Bronchial epithelial cell (primary cell): ENCODE results near the gene ZNF654. TPM values are rescaled to one million over a fixed set of nuclear protein-coding genes. Genes with fewer than 3 reads are reported as not detected.

Experiments used
- DNase-seq: peaks from one replicate; pipeline ENCODE4 v3.0.0-alpha.2; 2010; ENCODE audit warnings: low read depth
- FAIRE-seq: peaks from 2 replicates; lab custom pipeline; 2011; peaks lifted over from hg19 to GRCh38; lab: Jason Lieb, UNC
- H3K27me3 ChIP-seq: 2 replicates; pipeline ENCODE4 v1.5.1; 2011; ENCODE audit warnings: low read length; ENCODE audit not compliant: control insufficient read depth, insufficient read depth
- H3K36me3 ChIP-seq: 2 replicates; pipeline ENCODE4 v1.5.1; 2011; ENCODE audit warnings: low read length; ENCODE audit not compliant: control insufficient read depth, insufficient read depth
- H3K4me3 ChIP-seq: 2 replicates; pipeline ENCODE4 v1.5.1; 2011; ENCODE audit warnings: mild to moderate bottlenecking, low read depth, low read length, control low read depth
- total RNA-seq: library from RNA; depleted of rRNA; stranded (reverse); fragments of >200 nt; gene quantifications from 2 replicates; pipeline ENCODE4 v1.2.1, GENCODE V29; 2014
- TF ChIP-seq, protein P1 (sequence below): IDR thresholded peaks from 2 replicates; pipeline ENCODE4 v1.5.1; 2011; ENCODE audit warnings: mild to moderate bottlenecking, moderate library complexity, low read length, control low read depth, inconsistent platforms; ENCODE audit not compliant: insufficient read depth, severe bottlenecking

ZNF654 gene
- total RNA-seq, 1 donor from 2014 or later, result 13.2 TPM

DNA sequence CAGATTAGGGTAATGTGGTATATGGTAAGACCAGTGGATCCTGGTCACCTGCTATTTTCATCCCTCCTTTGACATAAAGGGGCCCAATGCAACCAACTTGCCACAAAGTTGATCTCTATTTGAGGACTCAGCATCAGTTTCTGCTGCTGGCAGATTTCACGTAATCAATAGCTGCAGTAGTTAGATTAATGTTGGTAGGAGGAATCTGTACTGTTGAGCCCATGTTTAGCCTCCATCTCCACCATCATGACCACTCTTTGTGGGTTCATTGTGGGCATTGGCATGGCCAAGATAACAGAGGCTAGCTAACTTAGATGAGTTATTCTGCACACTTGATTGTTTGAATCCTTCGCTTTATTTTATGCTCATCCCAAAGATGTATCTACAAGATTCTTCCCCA lies 30.2 kb upstream of the ZNF654 start:
- FAIRE-seq (peak; percentile 7), DNase-seq (no peak)
- no peaks in the 10 kb centered on the region for H3K27me3 ChIP-seq
- TF ChIP-seq, protein P1, sequence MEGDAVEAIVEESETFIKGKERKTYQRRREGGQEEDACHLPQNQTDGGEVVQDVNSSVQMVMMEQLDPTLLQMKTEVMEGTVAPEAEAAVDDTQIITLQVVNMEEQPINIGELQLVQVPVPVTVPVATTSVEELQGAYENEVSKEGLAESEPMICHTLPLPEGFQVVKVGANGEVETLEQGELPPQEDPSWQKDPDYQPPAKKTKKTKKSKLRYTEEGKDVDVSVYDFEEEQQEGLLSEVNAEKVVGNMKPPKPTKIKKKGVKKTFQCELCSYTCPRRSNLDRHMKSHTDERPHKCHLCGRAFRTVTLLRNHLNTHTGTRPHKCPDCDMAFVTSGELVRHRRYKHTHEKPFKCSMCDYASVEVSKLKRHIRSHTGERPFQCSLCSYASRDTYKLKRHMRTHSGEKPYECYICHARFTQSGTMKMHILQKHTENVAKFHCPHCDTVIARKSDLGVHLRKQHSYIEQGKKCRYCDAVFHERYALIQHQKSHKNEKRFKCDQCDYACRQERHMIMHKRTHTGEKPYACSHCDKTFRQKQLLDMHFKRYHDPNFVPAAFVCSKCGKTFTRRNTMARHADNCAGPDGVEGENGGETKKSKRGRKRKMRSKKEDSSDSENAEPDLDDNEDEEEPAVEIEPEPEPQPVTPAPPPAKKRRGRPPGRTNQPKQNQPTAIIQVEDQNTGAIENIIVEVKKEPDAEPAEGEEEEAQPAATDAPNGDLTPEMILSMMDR, result no peak
- no peak overlapping the region for H3K4me3 ChIP-seq
- no peaks in the 10 kb centered on the region for H3K36me3 ChIP-seq

DNA sequence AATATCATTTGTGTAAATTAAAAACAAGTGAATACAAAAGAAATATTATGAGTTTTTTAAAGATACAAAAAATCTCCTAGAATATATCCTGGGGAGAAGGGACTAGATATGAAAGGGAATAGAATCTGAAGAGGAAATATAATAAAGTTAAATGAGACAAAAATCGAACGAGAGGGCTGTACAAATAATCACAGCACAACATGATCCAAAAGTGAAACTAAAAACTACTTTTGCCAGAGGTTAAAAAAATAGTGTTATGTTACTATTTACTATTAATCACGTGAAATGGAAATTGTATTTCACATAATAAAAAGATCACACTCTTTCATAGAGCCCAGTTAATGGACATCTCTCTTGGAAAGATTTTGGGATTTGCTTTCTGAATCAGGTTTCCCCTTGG lies 28.8 kb upstream of the ZNF654 start:
- FAIRE-seq, result no peak
- Histone ChIP-seq H3K36me3 (no peaks in the 10 kb centered on the region), H3K4me3 (no peak overlapping the region), H3K27me3 (no peaks in the 10 kb centered on the region)
- no peak for DNase-seq
- TF ChIP-seq, protein P1, result no peak

DNA sequence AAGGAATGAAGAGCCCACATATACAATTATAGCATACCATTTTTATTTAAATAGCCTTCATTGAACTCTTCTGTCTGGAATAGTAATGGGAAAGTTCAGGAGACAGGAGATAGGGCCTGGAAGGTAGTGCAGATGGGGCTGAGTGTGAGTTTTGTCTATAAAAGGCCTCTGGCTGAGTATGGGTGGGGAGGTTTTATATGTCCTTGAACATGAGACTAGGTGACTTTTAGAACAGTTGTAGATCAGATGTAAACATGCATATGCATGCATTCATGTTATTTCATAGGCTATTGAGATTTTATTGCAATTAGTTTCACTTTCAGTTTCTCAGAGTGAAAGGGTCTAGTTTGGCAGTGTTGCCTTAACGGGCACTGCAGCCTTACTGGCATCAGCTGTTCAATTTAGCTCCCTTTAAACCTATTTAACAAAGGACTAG lies 27.4 kb upstream of the ZNF654 start:
- TF ChIP-seq, protein P1, result no peak
- Histone ChIP-seq H3K27me3 (no peaks in the 10 kb centered on the region), H3K4me3 (peak overlapping the region; percentile 32), H3K36me3 (no peaks in the 10 kb centered on the region)
- peak; percentile 34 for DNase-seq
- FAIRE-seq, result no peak

DNA sequence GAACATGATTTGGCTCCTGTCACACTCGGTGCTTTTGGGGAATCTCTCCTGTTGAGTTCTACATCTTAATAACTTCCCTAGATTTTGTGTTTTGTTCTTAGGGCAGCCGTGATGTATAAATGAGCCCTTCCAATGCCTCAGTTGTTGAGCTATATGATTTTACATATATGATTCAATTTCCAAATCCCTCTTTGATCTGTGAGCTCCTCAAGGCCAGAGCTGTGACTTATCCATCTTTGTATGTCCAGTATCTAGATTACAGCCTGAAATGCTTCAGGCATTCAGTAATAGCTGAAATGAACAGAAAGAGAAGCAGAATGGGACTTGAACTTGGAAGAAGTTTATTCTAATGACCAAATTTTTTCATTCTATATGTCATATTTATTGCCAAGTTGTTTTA lies 26.8 kb upstream of the ZNF654 start:
- Histone ChIP-seq H3K36me3 (no peaks in the 10 kb centered on the region), H3K27me3 (no peaks in the 10 kb centered on the region), H3K4me3 (peak overlapping the region; percentile 32)
- TF ChIP-seq, protein P1, result no peak
- FAIRE-seq (no peak), DNase-seq (no peak)

DNA sequence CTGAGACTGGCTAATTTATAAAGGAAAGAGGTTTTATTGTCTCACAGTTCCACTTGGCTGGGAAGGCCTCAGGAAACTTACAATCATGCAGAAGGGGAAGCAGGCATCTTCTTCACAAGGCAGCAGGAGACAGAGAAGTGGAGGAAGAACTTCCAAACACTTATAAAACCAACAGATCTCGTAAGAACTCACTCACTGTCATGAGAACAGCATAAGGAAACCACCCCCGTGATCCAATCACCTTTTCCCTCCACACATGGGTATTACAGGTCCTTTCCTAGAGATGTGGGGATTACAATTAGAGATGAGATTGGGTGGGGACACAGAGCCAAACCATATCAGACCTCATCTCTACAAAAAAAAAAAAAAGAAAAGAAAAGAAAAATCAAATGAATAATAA lies 26.0 kb upstream of the ZNF654 start:
- Histone ChIP-seq H3K36me3 (no peaks in the 10 kb centered on the region), H3K27me3 (no peaks in the 10 kb centered on the region), H3K4me3 (no peak overlapping the region)
- TF ChIP-seq, protein P1, result no peak
- DNase-seq (no peak), FAIRE-seq (no peak)

DNA sequence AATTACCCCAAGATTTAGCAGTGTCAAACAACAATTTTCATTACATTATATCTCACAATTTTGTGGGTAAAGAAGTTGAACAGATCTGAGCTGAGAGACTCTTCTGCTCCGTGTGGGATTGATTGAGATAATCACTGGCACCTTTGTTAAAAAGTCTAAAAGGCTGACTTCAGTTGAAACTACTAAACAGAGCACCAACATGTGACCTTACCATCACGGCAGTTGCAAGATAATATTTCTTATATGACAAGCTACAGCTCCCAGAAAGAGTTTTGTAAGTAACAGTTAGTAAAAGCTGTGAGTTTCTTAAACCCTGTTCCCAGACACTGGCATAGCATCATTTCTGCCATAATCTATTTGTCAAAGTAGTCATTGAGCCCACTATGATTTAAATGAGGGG lies 25.2 kb upstream of the ZNF654 start:
- TF ChIP-seq, protein P1, result no peak
- Histone ChIP-seq H3K27me3 (no peaks in the 10 kb centered on the region), H3K36me3 (no peaks in the 10 kb centered on the region), H3K4me3 (no peak overlapping the region)
- FAIRE-seq, result no peak
- DNase-seq, result no peak
